Measurements from ENCODE around the gene CAPN1. TPM values are rescaled to one million over a fixed set of nuclear protein-coding genes. Genes with fewer than 3 reads are reported as not detected.

Gene CAPN1
- total and polyA plus RNA-seq, 12 donors: 20.6 to 333 (median 135) TPM

DNA sequence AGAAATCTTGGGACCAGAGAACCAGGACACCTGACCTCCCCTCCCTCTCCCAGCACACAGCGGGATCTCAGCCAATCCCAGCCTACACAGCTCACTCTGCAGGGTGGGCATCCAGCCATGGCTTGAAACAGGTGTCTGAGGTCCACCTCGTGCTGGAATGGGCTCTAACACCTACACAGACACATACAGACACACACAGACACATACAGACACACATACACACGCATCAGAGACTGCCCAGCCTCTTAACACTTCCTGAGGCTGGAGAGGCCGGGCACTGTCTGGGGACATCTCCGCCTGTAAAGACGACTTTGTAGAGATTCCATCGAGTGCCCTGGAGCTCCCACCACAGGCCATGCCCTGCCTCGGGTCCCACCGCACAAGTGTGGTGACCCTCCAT lies 36.7 kb downstream of the CAPN1 start:
- no peak overlapping the region for H3K4me3 ChIP-seq
- no peaks in the 10 kb centered on the region for H3K9me3 ChIP-seq (replicated peaks in 1 of 3)
- intact Hi-C loops (cut with DNase I): no loop called here
- 82 to 88% (median 84%) methylated on average over 8 to 9 of the region's 9 CpGs for WGBS, 4 donors
- H3K4me1 ChIP-seq (replicated peaks in 1 of 2): no peaks in the 10 kb centered on the region
- no peaks in the 10 kb centered on the region for H3K27me3 ChIP-seq
- TF ChIP-seq, protein P1, sequence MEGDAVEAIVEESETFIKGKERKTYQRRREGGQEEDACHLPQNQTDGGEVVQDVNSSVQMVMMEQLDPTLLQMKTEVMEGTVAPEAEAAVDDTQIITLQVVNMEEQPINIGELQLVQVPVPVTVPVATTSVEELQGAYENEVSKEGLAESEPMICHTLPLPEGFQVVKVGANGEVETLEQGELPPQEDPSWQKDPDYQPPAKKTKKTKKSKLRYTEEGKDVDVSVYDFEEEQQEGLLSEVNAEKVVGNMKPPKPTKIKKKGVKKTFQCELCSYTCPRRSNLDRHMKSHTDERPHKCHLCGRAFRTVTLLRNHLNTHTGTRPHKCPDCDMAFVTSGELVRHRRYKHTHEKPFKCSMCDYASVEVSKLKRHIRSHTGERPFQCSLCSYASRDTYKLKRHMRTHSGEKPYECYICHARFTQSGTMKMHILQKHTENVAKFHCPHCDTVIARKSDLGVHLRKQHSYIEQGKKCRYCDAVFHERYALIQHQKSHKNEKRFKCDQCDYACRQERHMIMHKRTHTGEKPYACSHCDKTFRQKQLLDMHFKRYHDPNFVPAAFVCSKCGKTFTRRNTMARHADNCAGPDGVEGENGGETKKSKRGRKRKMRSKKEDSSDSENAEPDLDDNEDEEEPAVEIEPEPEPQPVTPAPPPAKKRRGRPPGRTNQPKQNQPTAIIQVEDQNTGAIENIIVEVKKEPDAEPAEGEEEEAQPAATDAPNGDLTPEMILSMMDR (IDR thresholded peaks at IDR 0.05): no peak
- TF ChIP-seq POLR2A (IDR thresholded peaks at IDR 0.05): no peak
- H3K27ac ChIP-seq: no peak overlapping the region
- H3K36me3 ChIP-seq (replicated peaks in 1 of 2): no peaks in the 10 kb centered on the region
- DNase-seq: peak in 1 of 7 donors; percentile 31

DNA sequence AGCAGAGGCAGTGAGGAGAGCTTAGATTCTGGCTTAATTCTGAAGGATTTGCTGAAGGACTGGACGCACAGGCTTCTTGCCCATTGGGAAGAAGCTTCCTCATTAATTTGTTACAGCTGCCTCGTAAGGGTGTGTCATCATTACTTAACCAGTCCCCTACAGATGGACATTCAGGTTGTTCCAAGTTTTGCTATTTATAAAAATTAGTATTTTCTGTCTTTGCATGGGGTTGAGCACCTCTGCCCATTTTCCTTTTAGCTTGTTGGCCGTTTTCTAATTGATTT lies 38.1 kb downstream of the CAPN1 start:
- no peaks in the 10 kb centered on the region for H3K9me3 ChIP-seq (replicated peaks in 1 of 3)
- no peak overlapping the region for H3K4me3 ChIP-seq
- H3K27me3 ChIP-seq: no peaks in the 10 kb centered on the region
- 60 to 75% (median 72%) methylated on average over 3 of the region's 3 CpGs for WGBS, 4 donors
- H3K36me3 ChIP-seq (replicated peaks in 1 of 2): no peaks in the 10 kb centered on the region
- no peak for TF ChIP-seq POLR2A (IDR thresholded peaks at IDR 0.05)
- TF ChIP-seq, protein P1 (IDR thresholded peaks at IDR 0.05): no peak
- H3K27ac ChIP-seq: no peak overlapping the region
- intact Hi-C loops (cut with DNase I): no loop called here
- peaks cover 0 to 2% of the 10 kb centered on the region in 2 donors for H3K4me1 ChIP-seq (replicated peaks in 1 of 2)
- no peak for DNase-seq

DNA sequence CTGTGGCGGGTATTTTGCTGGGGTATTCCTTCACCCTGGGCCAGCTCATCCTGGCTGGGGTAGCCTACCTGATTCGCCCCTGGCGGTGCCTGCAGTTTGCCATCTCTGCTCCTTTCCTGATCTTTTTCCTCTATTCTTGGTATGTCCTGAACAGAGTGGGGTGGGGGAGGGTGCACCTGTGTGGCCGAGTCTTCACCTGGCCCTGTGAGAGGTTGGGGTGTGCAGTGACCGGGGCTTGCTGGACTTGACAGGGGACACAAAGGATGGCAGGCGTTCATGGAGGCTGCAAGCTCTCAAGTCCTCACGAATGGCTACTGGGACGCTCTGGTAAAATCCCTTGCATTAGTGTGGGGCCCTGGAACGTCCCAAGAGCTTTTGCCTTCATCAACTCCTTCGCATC lies 39.3 kb downstream of the CAPN1 start:
- no peaks in the 10 kb centered on the region for H3K9me3 ChIP-seq (replicated peaks in 1 of 3)
- no peak overlapping the region for H3K4me3 ChIP-seq
- peak in 1 of 7 donors; percentile 29 for DNase-seq
- WGBS, 4 donors: 87 to 91% (median 90%) methylated on average over 8 to 10 of the region's 10 CpGs
- no peak for TF ChIP-seq POLR2A (IDR thresholded peaks at IDR 0.05)
- TF ChIP-seq, protein P1 (IDR thresholded peaks at IDR 0.05): no peak
- H3K27ac ChIP-seq: no peak overlapping the region
- intact Hi-C loops (cut with DNase I): no loop called here
- H3K36me3 ChIP-seq (replicated peaks in 1 of 2): no peaks in the 10 kb centered on the region
- peaks cover 0 to 14% of the 10 kb centered on the region in 2 donors for H3K4me1 ChIP-seq (replicated peaks in 1 of 2)
- no peaks in the 10 kb centered on the region for H3K27me3 ChIP-seq

DNA sequence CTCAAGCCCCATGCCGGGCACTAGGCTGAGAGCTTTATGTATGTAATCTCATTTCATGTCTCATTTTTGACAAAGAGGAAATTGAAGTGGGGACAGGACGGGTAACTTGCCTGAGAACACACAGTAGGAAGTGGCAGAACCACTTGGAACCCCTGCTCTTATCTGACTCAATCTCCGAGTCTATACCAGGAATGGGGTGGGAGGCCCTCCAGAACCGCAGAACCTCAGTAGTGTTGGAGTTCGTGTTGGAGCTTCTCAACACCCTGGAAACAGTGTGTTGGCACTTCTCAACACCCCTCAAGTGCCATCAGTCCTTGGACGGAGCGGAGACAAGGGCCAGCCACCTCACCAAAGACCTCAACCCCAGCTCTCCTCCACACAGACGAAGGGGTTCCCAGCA lies 41.3 kb downstream of the CAPN1 start:
- TF ChIP-seq POLR2A (IDR thresholded peaks at IDR 0.05): no peak
- TF ChIP-seq, protein P1 (IDR thresholded peaks at IDR 0.05): no peak
- intact Hi-C loops (cut with DNase I): no loop called here
- 73 to 83% (median 76%) methylated on average over 6 to 8 of the region's 8 CpGs for WGBS, 4 donors
- no peak for DNase-seq
- Histone ChIP-seq H3K36me3 (replicated peaks in 1 of 2) (no peaks in the 10 kb centered on the region), H3K27ac (no peak overlapping the region), H3K4me3 (no peak overlapping the region), H3K4me1 (replicated peaks in 1 of 2) (peaks cover 0 to 16% of the 10 kb centered on the region in 2 donors), H3K9me3 (replicated peaks in 1 of 3) (no peaks in the 10 kb centered on the region), H3K27me3 (no peaks in the 10 kb centered on the region)

Measured in adrenal gland (tissue), 12 donors.